Stomach (tissue), 9 donors: Measurements from ENCODE around the gene TXNL4A. TPM values are rescaled to one million over a fixed set of nuclear protein-coding genes. Genes with fewer than 3 reads are reported as not detected.
A peak's percentile ranks its signal among the peaks of the same experiment; 100 is the strongest.
"Not testable (repeated sequence)": the region's sequence is repeated elsewhere in the genome, so short reads cannot be mapped to it uniquely, and the experiment has no call there.

Experiments used
- DNase-seq, 2 donors: peaks; one replicate each; pipeline versions ENCODE4 v3.0.0 to v3.0.0-alpha.2; 2013 to 2019
- H3K27ac ChIP-seq, 5 donors: fragments of 200-600 bp in 4 of 5; sonication (generic) in 4 of 5; one replicate each; pipeline ENCODE4 v1.5.1; 2013 to 2019; ENCODE audit warnings: mild to moderate bottlenecking in 1 of 5, moderate library complexity in 1 of 5
- H3K27me3 ChIP-seq, 3 donors: fragments of 200-600 bp; sonication (generic); one replicate each; pipeline ENCODE4 v1.5.1; 2017 to 2019; ENCODE audit warnings: mixed run types in 1 of 3
- H3K36me3 ChIP-seq, 4 donors: fragments of 200-600 bp; sonication (generic); 1 replicate in 3 of 4; 2 replicates in 1 of 4; pipeline ENCODE4 v1.5.1; 2016 to 2019
- H3K4me1 ChIP-seq, 4 donors: fragments of 200-600 bp; sonication (generic); one replicate each; pipeline ENCODE4 v1.5.1; 2016 to 2019
- H3K4me3 ChIP-seq, 4 donors: fragments of 200-600 bp; sonication (generic) in 3 of 4; one replicate each; pipeline ENCODE4 v1.5.1; 2016 to 2019; ENCODE audit warnings: mild to moderate bottlenecking in 1 of 4
- H3K9me3 ChIP-seq, 4 donors: fragments of 200-600 bp; sonication (generic); one replicate each; pipeline ENCODE4 v1.5.1; 2016 to 2019
- CTCF ChIP-seq, 7 experiments: fragments of 450-650 bp in 4 of 7; fragments of 200-600 bp in 3 of 7; sonication (generic) in 3 of 7; IDR thresholded peaks; one replicate each; pipeline ENCODE4 v1.5.1; 2016 to 2019; ENCODE audit warnings: antibody characterized with exemption in 7 of 7, control low read depth in 2 of 7, mild to moderate bottlenecking in 1 of 7
- EP300 ChIP-seq: sonication (generic); formaldehyde crosslinking; IDR thresholded peaks from one replicate; pipeline ENCODE4 v1.6.1; 2017; ENCODE audit warnings: antibody characterized with exemption
- POLR2A ChIP-seq, 4 donors: fragments of 450-650 bp; IDR thresholded peaks; one replicate each; pipeline ENCODE4 v1.6.1; 2016; ENCODE audit warnings: antibody characterized with exemption in 4 of 4, control low read depth in 2 of 4, mild to moderate bottlenecking in 1 of 4, moderate library complexity in 1 of 4
- POLR2AphosphoS5 ChIP-seq, 3 donors: sonication (generic); formaldehyde crosslinking; IDR thresholded peaks; one replicate each; pipeline ENCODE4 v1.6.1; 2016; ENCODE audit warnings: antibody characterized with exemption in 3 of 3
- WGBS, 5 donors: extraction: QIAGEN DNeasy Blood & Tissue Kit in 3 of 5; methylation state at CpG; one replicate each; pipeline versions ENCODE4 v1.1.5 to v1.1.7; 2013 to 2018; 5-methylcytosine and 5-hydroxymethylcytosine counted together
- intact Hi-C: fragments of 100-400 bp; cut with DNase I; formaldehyde crosslinking; loops from one replicate; pipeline ENCODE4 v1.15.1; 2023; ENCODE audit warnings: low total_unique reads
- polyA plus RNA-seq, 3 donors: library from polyadenylated mRNA; stranded (reverse); fragments of 200-250 nt; gene quantifications; one replicate each; pipeline ENCODE4 v1.2.3, GENCODE V29; 2013
- total RNA-seq, 5 donors: library from RNA; depleted of rRNA; stranded (reverse); fragments of >200 nt; gene quantifications; one replicate each; pipeline versions ENCODE4 v1.1.0 to v1.2.3, GENCODE V29; 2014 to 2016
- donor health status: healthy with polysubstance abuse.
- donor health status: Bipolar disorder and iron deficiency.
- donor health status: healthy.

Gene TXNL4A
- total and polyA plus RNA-seq, 8 donors: 12.9 to 146 (median 59.4) TPM

GRCh38 chr18:80002468-80002867 lies 14.1 kb upstream of the TXNL4A start:
- no peak for TF ChIP-seq EP300
- no peak for TF ChIP-seq POLR2AphosphoS5 (IDR thresholded peaks at IDR 0.05)
- TF ChIP-seq CTCF (IDR thresholded peaks at IDR 0.05): no peak
- TF ChIP-seq POLR2A (IDR thresholded peaks at IDR 0.05): no peak
- WGBS, 5 donors: 87 to 95% (median 93%) methylated on average over 5 of the region's 5 CpGs
- intact Hi-C loops: no loop called here
- Histone ChIP-seq H3K27me3 (no peaks in the 10 kb centered on the region), H3K27ac (no peak overlapping the region), H3K9me3 (peaks cover 9 to 28% (median 22%) of the 10 kb centered on the region in 4 donors), H3K4me3 (no peak overlapping the region), H3K36me3 (no peaks in the 10 kb centered on the region), H3K4me1 (no peaks in the 10 kb centered on the region)
- no peak for DNase-seq

- no peaks in the 10 kb centered on the region for H3K4me1 ChIP-seq
- WGBS, 5 donors: 80 to 86% (median 82%) methylated on average over 3 of the region's 3 CpGs
- H3K27me3 ChIP-seq: no peaks in the 10 kb centered on the region
- H3K27ac ChIP-seq: no peak overlapping the region
- peaks cover 9 to 27% (median 19%) of the 10 kb centered on the region in 4 donors for H3K9me3 ChIP-seq
- DNase-seq: no peak
- TF ChIP-seq POLR2AphosphoS5 (IDR thresholded peaks at IDR 0.05) (no peak), CTCF (IDR thresholded peaks at IDR 0.05) (no peak), POLR2A (IDR thresholded peaks at IDR 0.05) (no peak), EP300 (no peak)
- H3K4me3 ChIP-seq: no peak overlapping the region
- H3K36me3 ChIP-seq: no peaks in the 10 kb centered on the region
- intact Hi-C loops: no loop called here
Measured at GRCh38 chr18:80000877-80001276, 12.5 kb upstream of the TXNL4A start.

DNA sequence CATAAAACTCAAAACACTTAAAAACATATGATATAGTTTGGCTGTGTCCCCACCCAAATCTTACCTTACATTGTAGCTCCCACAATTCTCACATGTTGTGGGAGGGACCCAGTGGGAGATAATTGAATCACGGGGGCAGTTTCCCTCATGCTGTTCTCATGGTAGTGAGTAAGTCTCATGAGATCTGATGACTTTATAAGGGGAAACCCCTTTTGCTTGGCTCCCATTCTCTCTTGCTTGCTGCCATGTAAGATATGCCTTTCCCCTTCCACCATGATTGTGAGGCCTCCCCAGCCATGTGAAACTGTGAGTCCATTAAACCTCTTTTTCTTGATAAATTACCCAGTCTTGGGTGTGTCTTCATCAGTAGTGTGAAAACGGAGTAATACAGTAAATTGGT lies 11.3 kb upstream of the TXNL4A start:
- H3K36me3 ChIP-seq, H3K4me3 ChIP-seq, H3K27me3 ChIP-seq, DNase-seq, H3K27ac ChIP-seq, intact Hi-C loops, H3K4me1 ChIP-seq: not testable (repeated sequence)
- peaks cover 9 to 27% (median 19%) of the 10 kb centered on the region in 4 donors for H3K9me3 ChIP-seq
- WGBS, 5 donors: 77 to 88% (median 85%) methylated on average over 2 of the region's 2 CpGs

- 72 to 87% (median 84%) methylated on average over 2 of the region's 2 CpGs for WGBS, 5 donors
- no peak overlapping the region for H3K4me3 ChIP-seq
- no peak for TF ChIP-seq EP300
- no peak for TF ChIP-seq POLR2AphosphoS5 (IDR thresholded peaks at IDR 0.05)
- no peak for TF ChIP-seq CTCF (IDR thresholded peaks at IDR 0.05)
- no peak for TF ChIP-seq POLR2A (IDR thresholded peaks at IDR 0.05)
- no peak for DNase-seq
- peaks cover 10 to 20% (median 15%) of the 10 kb centered on the region in 4 donors for H3K4me1 ChIP-seq
- intact Hi-C loops: no loop called here
- no peaks in the 10 kb centered on the region for H3K27me3 ChIP-seq
- no peaks in the 10 kb centered on the region for H3K9me3 ChIP-seq
- no peak overlapping the region for H3K27ac ChIP-seq
- no peaks in the 10 kb centered on the region for H3K36me3 ChIP-seq
Measured at GRCh38 chr18:79991494-79991893, 3.1 kb upstream of the TXNL4A start.

- Histone ChIP-seq H3K4me1 (peaks cover 13 to 42% (median 27%) of the 10 kb centered on the region in 4 donors), H3K36me3 (peaks cover 7 to 19% (median 17%) of the 10 kb centered on the region in 4 donors), H3K4me3 (peak overlapping the region; percentile 71 to 93 (median 84)), H3K27ac (peak overlapping the region; percentile 89 to 98 (median 95)), H3K9me3 (no peaks in the 10 kb centered on the region), H3K27me3 (no peaks in the 10 kb centered on the region)
- no peak for DNase-seq
- no peak for TF ChIP-seq POLR2AphosphoS5 (IDR thresholded peaks at IDR 0.05)
- no peak for TF ChIP-seq POLR2A (IDR thresholded peaks at IDR 0.05)
- no peak for TF ChIP-seq CTCF (IDR thresholded peaks at IDR 0.05)
- TF ChIP-seq EP300: no peak
- intact Hi-C loops: no loop called here
- 34 to 70% (median 49%) methylated on average over 14 of the region's 14 CpGs for WGBS, 5 donors
Measured at GRCh38 chr18:79989195-79989497, 783 bp upstream of the TXNL4A start.
